GM18909 (cell line): ENCODE measurements around the gene PRUNE2.
A peak's percentile ranks its signal among the peaks of the same experiment; 100 is the strongest.

Source experiments
- ATAC-seq: cut with Tn5 transposase; IDR thresholded peaks from one replicate; pipeline ENCODE4 v1.9.1; 2021; ENCODE audit warnings: mild to moderate bottlenecking; ENCODE audit not compliant: unreplicated experiment, poor library complexity

Gene PRUNE2

GRCh38 chr9:76900884-76901440 is 5.0 kb downstream of the PRUNE2 start:
- no peak for ATAC-seq

GRCh38 chr9:76898786-76899185 is 7.1 kb downstream of the PRUNE2 start:
- ATAC-seq = no peak

- no peak for ATAC-seq
These were observed 7.9 kb downstream of the PRUNE2 start for GRCh38 chr9:76897804-76898525.

- no peak for ATAC-seq
These were observed 9.9 kb downstream of the PRUNE2 start for GRCh38 chr9:76896035-76896434.

- ATAC-seq = no peak
These were observed 10.7 kb downstream of the PRUNE2 start for GRCh38 chr9:76895186-76895585.

- no peak for ATAC-seq
These were observed 11.7 kb downstream of the PRUNE2 start for GRCh38 chr9:76894198-76894597.

GRCh38 chr9:76893395-76893932 is 12.4 kb downstream of the PRUNE2 start:
- ATAC-seq = no peak

- no peak for ATAC-seq
These were observed 14.0 kb downstream of the PRUNE2 start for GRCh38 chr9:76891874-76892273.

GRCh38 chr9:76891279-76891678 is 14.6 kb downstream of the PRUNE2 start:
- no peak for ATAC-seq

- ATAC-seq = no peak
These were observed 18.0 kb downstream of the PRUNE2 start for GRCh38 chr9:76887951-76888350.

GRCh38 chr9:76887003-76887821 is 18.7 kb downstream of the PRUNE2 start:
- ATAC-seq = peak; percentile 49

- ATAC-seq = no peak
These were observed 19.6 kb downstream of the PRUNE2 start for GRCh38 chr9:76886318-76886717.

- no peak for ATAC-seq
These were observed 21.1 kb downstream of the PRUNE2 start for GRCh38 chr9:76884823-76885222.

- no peak for ATAC-seq
These were observed 22.5 kb downstream of the PRUNE2 start for GRCh38 chr9:76883341-76883855.

GRCh38 chr9:76882686-76883085 is 23.2 kb downstream of the PRUNE2 start:
- peak; percentile 78 for ATAC-seq

GRCh38 chr9:76880210-76880609 is 25.7 kb downstream of the PRUNE2 start:
- ATAC-seq = no peak

- ATAC-seq = no peak
These were observed 27.0 kb downstream of the PRUNE2 start for GRCh38 chr9:76878933-76879332.

GRCh38 chr9:76877961-76878360 is 28.0 kb downstream of the PRUNE2 start:
- no peak for ATAC-seq

GRCh38 chr9:76876098-76876497 is 29.8 kb downstream of the PRUNE2 start:
- ATAC-seq = no peak

GRCh38 chr9:76873821-76874220 is 32.1 kb downstream of the PRUNE2 start:
- no peak for ATAC-seq
